ENCODE measurements around the gene SELENOO.

Gene SELENOO

DNA sequence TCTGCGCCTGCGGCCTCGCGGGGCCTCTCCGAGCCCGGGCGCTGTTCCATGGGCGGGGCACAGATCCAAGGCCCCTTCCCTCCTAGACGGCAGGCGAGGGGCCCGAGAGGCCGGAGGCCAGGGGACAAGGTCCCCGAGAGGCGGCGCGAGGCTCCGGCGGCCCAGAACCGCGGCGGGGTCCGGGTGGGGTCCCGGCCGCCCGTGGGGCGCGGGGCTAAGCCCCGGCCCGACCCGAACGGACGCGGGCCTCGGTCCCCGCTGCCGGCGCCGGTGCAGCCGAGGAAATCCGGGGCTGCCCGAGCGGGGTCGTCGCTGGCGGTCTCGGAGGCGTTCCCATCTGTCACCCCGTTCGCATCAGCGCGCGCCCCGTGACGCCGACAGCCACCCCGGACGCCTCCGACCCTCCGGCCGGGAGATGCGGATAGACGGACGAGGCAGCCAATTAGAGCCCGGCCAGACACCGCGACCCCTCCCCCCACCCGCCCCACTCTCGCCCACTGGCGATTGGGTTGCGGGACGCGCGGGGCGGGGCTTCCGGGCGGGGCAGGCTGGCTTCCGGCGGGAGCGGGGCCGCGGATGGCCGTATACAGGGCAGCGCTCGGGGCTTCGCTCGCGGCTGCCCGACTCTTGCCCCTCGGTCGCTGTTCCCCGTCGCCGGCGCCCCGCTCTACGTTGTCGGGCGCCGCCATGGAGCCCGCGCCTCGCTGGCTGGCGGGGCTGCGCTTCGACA is at the start of gene SELENOO:
Gene SELENOO (plus strand): TSS at position 551 of the 730 bp plus-strand sequence. CDS start 26 bp downstream, at position 577.
- DNase-seq = peak; percentile 96

DNA sequence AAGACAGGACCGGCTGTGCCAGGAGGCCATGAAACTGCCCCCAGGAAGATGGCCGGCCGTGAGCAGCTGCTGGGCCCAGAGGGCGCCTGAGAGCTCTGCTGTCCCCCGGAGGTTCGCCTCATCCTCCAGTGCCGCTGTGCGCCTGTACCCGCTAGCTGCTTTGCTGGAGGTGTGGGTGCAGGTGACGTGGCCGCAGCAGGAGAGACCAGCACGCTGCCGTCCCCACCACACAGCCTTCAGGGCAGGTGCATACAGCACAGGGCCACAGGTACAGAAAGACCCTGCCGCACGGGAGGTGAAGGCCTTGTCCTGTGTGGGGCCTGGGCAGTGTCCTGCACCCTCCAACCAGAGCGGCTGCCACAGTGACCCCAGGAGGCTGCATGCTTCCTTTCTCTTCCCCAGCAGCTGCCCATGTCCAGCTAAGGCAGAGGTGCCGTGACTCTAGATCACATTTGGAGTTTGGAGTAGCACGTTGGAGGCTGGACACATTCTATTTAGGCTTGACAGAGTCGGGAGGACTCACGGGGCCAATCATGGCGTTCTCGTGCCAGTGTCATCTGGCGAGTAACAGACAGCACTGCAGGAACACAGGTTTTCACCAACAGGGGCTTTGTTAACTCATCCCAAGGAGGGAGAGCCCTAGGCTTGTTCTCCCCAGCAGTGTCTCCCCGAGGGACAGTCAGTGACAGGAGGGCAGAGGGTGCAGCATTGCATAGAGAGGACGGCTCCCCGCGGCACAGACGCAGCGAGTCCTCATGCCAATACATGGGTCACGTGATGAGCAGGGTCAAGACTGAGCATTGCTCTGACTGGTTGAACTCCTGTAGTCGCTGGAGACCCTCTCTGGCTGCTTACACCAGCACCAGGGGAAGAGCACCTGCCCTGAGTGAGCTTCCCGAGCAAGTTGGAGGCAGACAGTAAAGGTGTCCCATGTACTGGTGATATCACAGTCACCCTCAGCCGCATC is 49.0 kb upstream of the SELENOO start:
- DNase-seq = no peak

GRCh38 chr22:50153056-50153755 is 47.6 kb upstream of the SELENOO start:
- DNase-seq = no peak

DNA sequence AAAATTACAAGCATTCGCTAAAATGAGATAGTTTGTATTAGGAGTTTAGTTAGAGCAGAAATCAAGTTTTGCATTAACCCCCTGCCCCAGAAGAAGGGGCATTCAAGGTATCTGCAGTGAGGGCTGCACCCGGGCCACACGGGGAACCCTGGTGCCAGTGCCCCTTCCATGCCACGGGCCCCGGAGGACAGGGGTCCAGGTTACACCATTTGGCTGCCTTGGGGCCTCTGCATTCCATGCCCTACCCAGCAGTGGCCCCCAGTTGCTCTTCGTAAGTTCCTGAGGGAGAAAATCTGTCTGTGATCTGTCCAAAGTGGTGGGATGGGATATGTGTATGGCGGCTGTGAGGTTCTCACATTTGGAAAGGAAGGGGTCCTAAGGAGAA is 47.1 kb upstream of the SELENOO start:
- DNase-seq = no peak

GRCh38 chr22:50157709-50158375 is 43.0 kb upstream of the SELENOO start:
- DNase-seq = no peak

DNA sequence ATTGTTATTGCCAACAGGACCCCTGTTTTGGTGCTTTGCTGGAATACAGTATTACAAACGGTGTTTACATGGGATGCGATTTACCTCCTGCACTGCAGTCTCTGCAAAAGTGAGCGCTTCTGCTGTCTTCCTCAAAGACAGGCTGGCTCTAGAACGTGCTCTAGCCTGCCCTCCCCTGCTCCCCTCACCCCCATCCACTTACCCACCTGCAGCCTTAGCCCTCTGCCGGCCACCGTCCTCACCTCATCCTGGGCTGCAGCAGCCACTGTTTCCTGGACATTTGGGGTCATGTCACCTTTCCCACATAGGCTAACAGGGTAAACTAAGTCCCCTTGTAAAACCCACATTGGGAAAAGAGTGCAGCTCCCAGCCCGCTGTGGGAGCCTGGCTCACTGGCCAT is 39.9 kb upstream of the SELENOO start:
- no peak for DNase-seq

DNA sequence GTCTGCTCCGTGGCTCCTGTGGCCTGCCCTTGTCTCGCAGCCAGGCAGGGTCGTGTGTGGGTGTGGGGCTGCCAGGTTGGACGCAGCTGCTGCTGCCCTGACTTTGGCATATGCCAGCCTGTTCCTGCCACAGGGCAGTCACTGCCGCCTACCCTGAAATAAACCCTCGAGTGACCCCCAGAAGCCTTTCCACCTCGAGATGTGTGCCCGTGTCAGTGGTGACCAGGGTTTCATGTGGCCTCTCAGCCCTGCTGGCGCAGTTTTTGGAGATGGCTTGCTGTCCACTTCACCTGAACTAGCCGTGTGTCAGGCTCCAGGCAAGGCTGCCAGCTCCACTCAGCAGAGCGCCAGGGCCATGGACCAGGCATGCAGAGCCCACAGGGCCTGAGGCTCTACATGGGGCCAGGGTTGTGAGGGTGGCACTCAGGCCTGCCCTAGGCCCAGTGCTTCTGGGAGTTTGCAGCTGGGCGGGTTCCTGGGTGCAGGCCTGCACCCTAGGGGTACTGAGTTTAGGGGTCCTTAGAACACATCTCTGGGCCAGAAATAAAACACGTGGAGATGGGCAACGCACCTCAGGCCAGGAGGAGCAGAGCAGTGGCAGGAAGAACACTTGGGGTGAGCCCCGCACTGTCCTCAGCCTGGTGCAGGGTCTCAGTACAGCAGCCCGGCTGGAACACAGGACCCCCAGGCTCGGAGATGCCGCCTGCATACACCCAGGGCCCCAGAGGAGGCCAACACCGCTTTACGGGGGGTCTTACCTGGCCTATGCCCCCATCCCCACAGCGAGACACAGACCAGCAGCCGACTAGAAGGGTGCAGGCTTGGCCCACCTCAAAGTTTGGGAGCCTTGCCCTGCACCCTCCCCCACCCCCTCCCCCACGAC is 39.1 kb upstream of the SELENOO start:
- DNase-seq = no peak

- no peak for DNase-seq
Measured at GRCh38 chr22:50162391-50162956, 38.3 kb upstream of the SELENOO start.

DNA sequence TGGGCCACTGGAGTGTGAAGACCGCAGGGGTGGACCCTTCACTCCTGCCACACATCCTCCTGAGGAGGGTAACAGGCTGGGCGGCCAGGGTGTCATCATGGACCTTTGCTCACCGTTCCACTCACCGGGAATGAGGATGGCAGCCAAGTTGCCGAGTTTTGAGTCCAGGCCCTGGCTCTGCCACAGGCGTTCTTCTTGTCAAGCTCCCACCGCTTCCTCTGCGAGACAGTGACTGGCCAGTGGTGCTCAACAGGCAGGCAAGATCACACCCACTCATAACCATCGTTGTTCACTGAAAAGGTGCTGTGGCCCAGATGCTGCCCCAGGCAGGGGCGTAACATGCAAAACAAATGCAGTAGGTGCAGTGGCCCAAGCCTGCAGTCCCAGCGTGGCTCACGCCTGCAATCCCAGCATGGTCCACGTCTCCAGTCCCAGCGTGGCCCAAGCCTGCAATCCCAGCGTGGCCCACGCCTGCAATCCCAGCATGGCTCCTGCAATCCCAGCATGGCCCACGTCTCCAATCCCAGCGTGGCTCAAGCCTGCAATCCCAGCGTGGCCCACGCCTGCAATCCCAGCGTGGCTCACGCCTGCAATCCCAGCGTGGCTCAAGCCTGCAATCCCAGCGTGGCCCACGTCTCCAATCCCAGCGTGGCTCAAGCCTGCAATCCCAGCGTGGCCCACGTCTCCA is 35.2 kb upstream of the SELENOO start:
- no peak for DNase-seq

- DNase-seq = no peak
Measured at GRCh38 chr22:50167689-50168489, 32.9 kb upstream of the SELENOO start.

DNA sequence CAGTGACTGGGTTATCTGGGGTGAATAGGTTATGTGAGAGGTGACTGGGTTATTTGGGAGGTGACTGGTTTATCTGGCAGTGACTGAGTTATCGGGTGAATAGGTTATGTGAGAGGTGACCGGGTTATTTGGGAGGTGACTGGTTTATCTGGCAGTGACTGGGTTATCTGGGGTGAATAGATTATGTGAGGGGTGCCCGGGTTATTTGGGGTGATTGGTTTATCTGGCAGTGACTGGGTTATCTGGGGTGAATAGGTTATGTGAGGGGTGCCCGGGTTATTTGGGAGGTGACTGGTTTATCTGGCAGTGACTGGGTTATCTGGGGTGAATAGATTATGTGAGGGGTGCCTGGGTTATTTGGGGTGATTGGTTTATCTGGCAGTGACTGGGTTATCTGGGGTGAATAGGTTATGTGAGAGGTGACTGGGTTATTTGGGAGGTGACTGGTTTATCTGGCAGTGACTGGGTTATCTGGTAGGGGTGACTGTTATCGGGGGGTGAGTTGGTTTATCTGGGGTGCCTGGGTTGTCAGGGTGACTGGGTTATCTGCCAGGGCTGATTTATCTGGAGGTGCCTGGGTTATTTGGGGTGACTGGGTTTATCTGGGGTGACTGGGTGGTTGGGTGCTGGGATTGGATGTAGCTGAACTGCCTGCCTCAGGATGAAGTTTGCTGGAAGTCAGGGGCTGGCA is 32.2 kb upstream of the SELENOO start:
- peak; percentile 34 for DNase-seq

DNA sequence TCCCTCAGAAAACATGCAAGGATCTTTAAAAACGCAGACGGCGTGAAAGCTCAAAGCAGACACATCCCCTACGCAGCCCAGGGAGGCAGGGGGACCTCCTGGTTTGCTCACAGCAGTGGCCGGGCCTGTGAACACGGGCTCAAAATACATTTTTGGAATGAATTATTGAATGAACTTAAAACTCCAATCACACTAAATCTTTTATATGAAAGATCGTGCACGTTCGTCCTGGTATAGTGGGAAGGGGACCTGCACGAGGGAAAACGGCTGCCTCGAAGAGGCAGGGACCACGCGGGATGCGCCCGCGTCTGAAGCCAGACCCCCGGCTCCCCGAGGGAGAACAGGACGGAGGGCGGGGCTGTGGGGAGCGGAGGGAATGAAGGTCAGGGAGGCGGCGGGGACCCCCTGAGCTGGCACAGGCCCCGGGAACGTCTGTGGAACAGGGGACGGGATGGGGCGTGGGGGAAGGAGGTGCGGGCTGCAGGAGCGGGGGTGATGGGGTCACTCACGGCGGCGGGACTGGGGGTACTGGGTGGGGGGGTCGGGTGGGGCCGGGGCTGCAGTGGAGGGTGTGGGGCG is 31.5 kb upstream of the SELENOO start:
- DNase-seq = no peak

DNA sequence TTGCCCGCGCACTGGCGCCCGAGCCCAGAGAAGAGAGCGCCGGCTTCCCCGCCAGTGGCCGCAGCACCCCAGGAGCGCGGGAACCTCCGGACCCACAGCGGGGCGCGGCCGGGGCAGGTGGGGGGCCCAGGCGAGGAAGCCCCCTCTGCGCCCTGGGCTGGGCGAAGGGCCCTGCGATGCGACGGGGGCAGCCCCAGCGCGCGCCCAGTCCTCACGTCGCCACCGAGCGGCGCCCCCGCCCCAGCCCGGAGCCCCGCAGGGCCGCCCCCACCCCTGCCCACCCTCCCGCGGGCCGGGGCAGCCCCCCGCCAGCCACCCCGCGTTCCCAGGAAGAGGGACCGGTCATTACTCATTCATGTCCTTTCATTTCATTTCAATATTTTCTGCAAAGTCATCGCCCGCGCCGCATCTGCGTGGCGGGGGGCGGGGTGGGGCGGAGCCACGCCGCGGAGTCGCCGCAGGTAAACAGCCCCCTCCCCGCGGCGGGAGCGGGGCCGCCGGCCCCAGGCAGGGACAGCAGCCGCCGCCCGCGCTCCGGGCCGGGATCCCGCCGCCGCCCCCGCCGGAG is 31.0 kb upstream of the SELENOO start:
- DNase-seq = peak; percentile 72

GRCh38 chr22:50170453-50171318 is 30.1 kb upstream of the SELENOO start, which contains the start of gene PANX2:
Gene PANX2 (plus strand): TSS chr22:50170731. CDS start chr22:50170731, 0 bp downstream.
- DNase-seq = no peak

GRCh38 chr22:50171319-50171964 is 29.4 kb upstream of the SELENOO start:
- DNase-seq = no peak

GRCh38 chr22:50171965-50172421 is 28.8 kb upstream of the SELENOO start:
- DNase-seq = no peak

All from hematopoietic multipotent progenitor cell treated with erythropoietin and hydrocortisone succinate and interleukin-3 and kit ligand, for 4 days (in vitro differentiated cells).